Cerebellar nuclear complex (tissue), 1 donor: ENCODE measurements around the gene NARF.

Source experiments
- DNase-seq, 2 experiments: peaks; one replicate each; lab custom pipeline; 2025; lab: John Stamatoyannopoulos, UW

The NARF gene

GRCh38 chr17:82474223-82475010 lies 15.9 kb downstream of the NARF start:
- DNase-seq: no peak

- no peak for DNase-seq
Observed at GRCh38 chr17:82475458-82475857, 16.9 kb downstream of the NARF start.

- no peak for DNase-seq
Observed at GRCh38 chr17:82477934-82478333, 19.4 kb downstream of the NARF start.

- no peak for DNase-seq
Observed at GRCh38 chr17:82479602-82480001, 21.1 kb downstream of the NARF start.

GRCh38 chr17:82480318-82480717 lies 21.8 kb downstream of the NARF start:
- no peak for DNase-seq

GRCh38 chr17:82483204-82483660 lies 24.7 kb downstream of the NARF start:
- DNase-seq: no peak

GRCh38 chr17:82483836-82484235 lies 25.3 kb downstream of the NARF start:
- no peak for DNase-seq

GRCh38 chr17:82486231-82487094 lies 27.9 kb downstream of the NARF start:
- DNase-seq: no peak

- DNase-seq: no peak
Observed at GRCh38 chr17:82487910-82488309, 29.4 kb downstream of the NARF start.

- DNase-seq: no peak
Observed at GRCh38 chr17:82489117-82489516, 30.6 kb downstream of the NARF start.

GRCh38 chr17:82489851-82490511 lies 31.4 kb downstream of the NARF start:
- no peak for DNase-seq

GRCh38 chr17:82490512-82491195 lies 32.1 kb downstream of the NARF start:
- DNase-seq: no peak

GRCh38 chr17:82491196-82491530 lies 32.6 kb downstream of the NARF start:
- no peak for DNase-seq

GRCh38 chr17:82491533-82491932 lies 33.0 kb downstream of the NARF start:
- DNase-seq: no peak

GRCh38 chr17:82492643-82493225 lies 34.2 kb downstream of the NARF start:
- DNase-seq: no peak

- peak; percentile 41 to 52 for DNase-seq
Observed at GRCh38 chr17:82493226-82493781, 34.8 kb downstream of the NARF start.

GRCh38 chr17:82494236-82495055 lies 35.9 kb downstream of the NARF start:
- DNase-seq: peak in 1 of 2 experiments; percentile 66

GRCh38 chr17:82495844-82496528 lies 37.4 kb downstream of the NARF start:
- DNase-seq: no peak

- peak in 1 of 2 experiments; percentile 77 for DNase-seq
Observed at GRCh38 chr17:82496529-82497434, 38.2 kb downstream of the NARF start.
